Posterior vena cava (tissue), 2 donors: ENCODE results near the gene OR5K4. TPM values are rescaled to one million over a fixed set of nuclear protein-coding genes. Genes with fewer than 3 reads are reported as not detected.

Source experiments
- DNase-seq: peaks from one replicate; pipeline ENCODE4 v3.0.0-alpha.2; 2020; ENCODE audit warnings: low spot score
- intact Hi-C, 2 donors: fragments of 100-400 bp; cut with DNase I; formaldehyde crosslinking; loops; one replicate each; pipeline versions ENCODE4 v1.14.1 to v1.14.2; 2022 to 2023
- long read RNA-seq, 2 donors: library from polyadenylated mRNA; unstranded; transcript quantifications; one replicate each; pipeline ENCODE4 v2.0.0, GENCODE V29; 2020 to 2021
- total RNA-seq, 2 donors: library from RNA; stranded (reverse); fragmentation: NEBNext Ultra II Directional; extraction: Animal tissue kit (Norgen Biotek cat#: 25700); gene quantifications; one replicate each; pipeline ENCODE4 v1.2.1, GENCODE V29; 2021
- donor health status: DM: yes; HTN: yes; CAD: no.
- donor health status: DM: yes; HTN: yes; CAD: no.

Gene OR5K4
- not detected for total RNA-seq
- long read RNA-seq, donor 1 = 0 reads
- long read RNA-seq, donor 2 = 0 reads

DNA sequence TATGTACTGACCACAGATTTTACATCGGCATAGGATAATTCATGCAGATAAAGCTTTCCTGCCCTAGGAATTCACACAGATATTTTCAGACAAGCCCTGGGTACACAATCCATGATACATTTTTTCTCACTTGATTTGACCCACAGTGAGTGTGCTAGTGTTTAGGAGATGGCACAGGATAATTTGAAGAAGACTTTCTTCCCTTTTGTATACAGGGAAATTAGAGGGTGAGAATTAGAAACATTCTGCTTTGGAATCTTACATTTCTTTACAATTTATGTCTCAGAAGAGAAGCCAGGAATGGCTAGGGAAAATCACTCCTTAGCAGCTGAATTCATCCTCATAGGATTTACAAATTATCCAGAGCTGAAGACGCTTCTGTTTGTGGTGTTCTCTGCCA, at the start of gene OR5K4:
OR5K4 (plus strand) TSS at position 301 of the 400 bp plus-strand sequence; CDS start at position 301, 0 bp downstream.
- intact Hi-C loops = no loop called here

GRCh38 chr3:98322101-98322500, 31.6 kb upstream of the OR5K4 start:
- DNase-seq = no peak
- intact Hi-C loops = no loop called here

More for the DNA sequence above, at the start of gene OR5K4:
- no peak for DNase-seq

- intact Hi-C loops = no loop called here
- no peak for DNase-seq
Measured at GRCh38 chr3:98322686-98323085, 31.0 kb upstream of the OR5K4 start.

- intact Hi-C loops = no loop called here
Measured at GRCh38 chr3:98323425-98323824, 30.2 kb upstream of the OR5K4 start.

GRCh38 chr3:98325055-98325454, 28.6 kb upstream of the OR5K4 start:
- intact Hi-C loops = no loop called here
- DNase-seq = no peak

More at GRCh38 chr3:98323425-98323824, 30.2 kb upstream of the OR5K4 start:
- no peak for DNase-seq

- intact Hi-C loops = no loop called here
- no peak for DNase-seq
Measured at GRCh38 chr3:98326105-98326893, 27.4 kb upstream of the OR5K4 start.

DNA sequence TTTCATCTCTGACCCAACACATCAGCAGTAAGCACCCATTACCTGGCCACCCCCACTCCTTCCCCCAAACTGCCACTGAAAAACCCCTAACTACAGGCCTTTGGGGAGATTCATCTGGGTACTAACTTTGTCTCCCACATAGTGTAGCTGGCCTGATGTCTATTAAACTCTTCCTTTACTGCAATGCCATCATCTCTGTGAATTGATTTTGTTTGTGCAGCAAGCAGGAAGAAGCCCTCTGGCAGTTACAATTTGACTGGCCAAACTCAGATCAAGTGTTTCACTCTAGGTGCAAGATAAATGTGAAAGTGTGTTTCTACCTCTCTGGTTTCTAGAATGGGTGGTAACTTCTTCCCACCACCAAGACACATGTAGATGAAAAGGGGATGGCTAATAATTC, 26.7 kb upstream of the OR5K4 start:
- no peak for DNase-seq
- intact Hi-C loops = no loop called here

DNA sequence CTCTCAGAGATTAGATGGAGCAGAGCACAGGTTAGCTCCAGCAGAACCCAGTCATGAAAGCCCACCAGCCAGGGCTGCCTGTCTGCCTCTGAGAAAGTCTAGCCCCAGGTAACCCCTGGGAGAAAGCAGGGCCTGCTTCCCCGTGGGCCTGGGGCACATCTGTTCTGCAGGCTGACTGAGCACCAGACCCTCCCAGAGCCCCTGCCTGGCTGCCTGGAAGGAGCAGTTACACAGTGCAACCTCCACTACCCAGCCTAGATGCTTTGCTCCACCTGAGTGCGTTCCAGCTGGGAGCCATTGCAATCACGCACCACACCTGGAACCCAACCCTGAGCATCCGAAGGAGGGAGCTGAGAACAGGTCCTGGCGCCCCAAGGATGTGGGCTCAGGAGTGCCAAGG, 24.7 kb upstream of the OR5K4 start:
- DNase-seq = no peak
- intact Hi-C loops = no loop called here

DNA sequence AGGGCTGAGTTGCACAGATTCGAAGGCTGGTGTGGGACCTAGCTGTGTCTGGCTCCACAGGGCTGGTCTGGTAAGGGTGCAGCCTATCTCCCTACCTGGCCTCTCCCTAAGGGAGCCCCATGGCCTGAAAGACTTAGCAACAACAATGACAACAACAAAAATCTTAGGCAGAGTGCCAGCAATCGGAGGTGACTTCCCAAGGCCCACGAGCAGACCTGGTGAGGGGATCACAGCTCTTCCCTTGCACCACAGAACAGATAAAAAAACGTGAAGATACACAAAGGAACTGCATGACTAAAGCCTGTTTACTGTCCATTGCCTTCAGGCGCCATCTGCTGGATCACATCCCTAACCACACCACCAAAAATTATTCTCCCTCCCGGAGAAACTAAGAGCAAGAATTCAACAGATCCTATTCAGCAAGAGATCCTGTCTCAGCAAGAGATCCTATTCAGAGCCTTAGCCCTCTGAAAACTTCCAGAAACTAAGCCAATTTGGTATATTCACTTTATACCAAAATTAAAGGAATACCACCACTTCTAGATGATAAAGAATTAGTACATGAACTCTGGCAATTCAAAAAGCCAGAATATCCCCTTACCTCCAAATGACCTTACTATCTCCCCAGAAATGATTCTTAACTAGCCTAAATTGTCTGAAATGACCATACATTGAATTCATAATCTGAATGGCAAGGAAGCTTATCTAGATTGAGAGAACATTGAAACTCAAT, 24.1 kb upstream of the OR5K4 start:
- intact Hi-C loops = no loop called here
- no peak for DNase-seq

- intact Hi-C loops = no loop called here
- no peak for DNase-seq
Measured at GRCh38 chr3:98331329-98331728, 22.3 kb upstream of the OR5K4 start.

DNA sequence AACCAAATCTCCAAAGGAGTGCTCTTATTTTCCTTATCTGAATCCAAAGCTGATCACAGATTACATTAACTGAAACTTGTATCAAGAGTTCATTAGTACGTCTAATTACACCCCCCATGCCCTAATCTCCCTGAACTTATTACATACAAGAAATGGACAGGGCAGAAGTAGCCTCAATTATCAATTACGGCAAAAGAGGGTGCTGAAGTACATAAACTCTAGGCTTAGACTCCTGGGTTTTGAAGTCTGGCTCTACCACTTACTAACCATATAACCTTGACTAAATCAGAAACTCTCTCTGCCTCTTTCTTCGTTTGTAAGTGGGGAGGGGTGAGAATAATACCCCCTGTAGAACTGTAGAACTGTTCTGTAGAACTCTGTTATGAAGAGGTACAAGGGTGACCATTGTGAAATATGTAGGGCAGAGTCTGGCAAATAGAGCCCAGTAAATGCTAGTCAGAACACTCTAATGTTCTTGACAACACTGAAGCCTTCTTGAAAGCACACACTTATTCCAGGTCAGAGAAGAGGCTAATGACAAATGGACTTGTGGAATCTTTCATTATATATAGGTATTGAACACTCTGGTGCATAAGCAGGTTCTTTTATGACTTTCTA, 19.6 kb upstream of the OR5K4 start:
- intact Hi-C loops = no loop called here

GRCh38 chr3:98339031-98339430, 14.6 kb upstream of the OR5K4 start:
- intact Hi-C loops = no loop called here
- DNase-seq = no peak

More for the DNA sequence above, 19.6 kb upstream of the OR5K4 start:
- no peak for DNase-seq

GRCh38 chr3:98341758-98342157, 11.9 kb upstream of the OR5K4 start:
- intact Hi-C loops = no loop called here
- no peak for DNase-seq

DNA sequence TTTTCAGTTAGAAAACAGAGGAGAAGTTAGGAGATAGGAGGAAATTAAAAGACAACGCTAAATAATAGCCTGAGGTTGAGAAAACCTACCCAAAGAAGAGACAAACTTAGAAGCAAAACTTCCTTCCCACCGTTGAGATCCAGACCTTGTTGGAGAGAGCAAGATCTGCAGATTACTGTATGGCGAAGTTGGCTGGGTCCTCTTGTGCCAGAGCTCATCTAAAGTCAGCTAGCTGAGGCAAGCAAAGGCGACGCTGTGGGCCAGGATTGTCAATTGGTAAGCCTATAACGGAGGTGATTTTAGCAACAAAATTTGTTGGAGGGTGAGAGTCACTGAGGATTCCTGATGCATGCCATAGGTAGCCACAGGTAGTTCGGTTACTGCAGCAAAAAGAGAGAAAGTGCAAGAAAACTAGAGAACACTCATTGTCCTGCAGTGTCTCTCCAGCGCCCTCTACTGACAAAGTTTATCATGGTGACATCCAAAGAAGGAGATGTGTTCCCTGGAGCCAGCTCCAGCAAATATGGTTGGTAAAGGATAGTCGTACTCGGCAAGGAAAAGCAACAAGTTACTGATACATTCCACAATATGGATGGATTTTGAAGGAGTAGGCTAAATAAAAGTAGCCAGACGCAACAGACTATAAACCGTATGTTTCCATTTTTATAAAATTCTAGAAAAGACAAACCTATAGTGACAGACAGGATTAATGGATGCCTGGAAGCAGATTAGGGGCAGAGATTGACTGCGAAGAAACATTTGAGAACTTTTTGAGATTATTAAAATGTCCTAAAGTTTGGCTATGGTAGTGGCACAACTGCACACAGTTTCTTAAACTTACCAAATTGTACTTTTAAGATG, 9.8 kb upstream of the OR5K4 start:
- DNase-seq = no peak
- intact Hi-C loops = no loop called here

DNA sequence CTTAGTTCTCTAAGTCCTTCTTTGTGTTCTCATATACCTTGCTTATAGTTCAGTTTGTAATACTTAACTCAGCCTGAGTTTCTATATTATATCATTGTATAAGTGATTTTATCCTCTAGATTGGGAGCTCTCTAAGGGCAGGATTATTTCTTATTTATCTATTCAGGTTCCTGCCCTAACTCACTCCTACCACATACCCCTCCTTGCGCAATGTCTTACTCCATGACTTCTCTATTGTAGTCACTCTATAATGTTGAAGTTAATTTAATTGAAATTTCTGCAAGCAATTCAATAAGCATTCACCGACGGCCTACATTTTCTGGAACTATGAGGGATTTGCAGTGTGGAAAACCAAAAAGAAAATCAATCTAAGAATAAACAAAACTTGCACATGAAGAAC, 3.6 kb upstream of the OR5K4 start:
- no peak for DNase-seq
- intact Hi-C loops = no loop called here

DNA sequence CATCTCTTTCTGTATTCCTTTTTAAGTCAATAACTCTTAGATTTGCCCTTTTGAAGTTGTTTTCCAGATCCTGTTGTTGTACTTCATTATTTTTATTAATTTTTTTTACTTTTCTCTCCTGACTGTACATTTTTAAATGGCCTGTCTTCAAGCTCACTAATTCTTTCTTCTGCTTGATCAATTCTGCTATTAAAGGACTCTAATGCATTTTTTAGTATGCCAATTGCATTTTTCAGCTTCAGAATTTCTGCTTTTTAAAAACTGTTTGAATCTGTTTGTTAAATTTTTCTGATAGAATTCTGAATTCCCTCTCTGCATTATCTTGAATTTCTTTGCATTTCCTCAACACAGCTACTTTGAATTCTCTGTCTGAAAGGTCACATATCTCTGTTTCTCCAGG, 5.6 kb downstream of the OR5K4 start:
- DNase-seq = no peak
- intact Hi-C loops = no loop called here

GRCh38 chr3:98359993-98360675, 6.5 kb downstream of the OR5K4 start:
- no peak for DNase-seq
- intact Hi-C loops = no loop called here

- intact Hi-C loops = no loop called here
- no peak for DNase-seq
Measured at GRCh38 chr3:98360681-98361080, 7.0 kb downstream of the OR5K4 start.

DNA sequence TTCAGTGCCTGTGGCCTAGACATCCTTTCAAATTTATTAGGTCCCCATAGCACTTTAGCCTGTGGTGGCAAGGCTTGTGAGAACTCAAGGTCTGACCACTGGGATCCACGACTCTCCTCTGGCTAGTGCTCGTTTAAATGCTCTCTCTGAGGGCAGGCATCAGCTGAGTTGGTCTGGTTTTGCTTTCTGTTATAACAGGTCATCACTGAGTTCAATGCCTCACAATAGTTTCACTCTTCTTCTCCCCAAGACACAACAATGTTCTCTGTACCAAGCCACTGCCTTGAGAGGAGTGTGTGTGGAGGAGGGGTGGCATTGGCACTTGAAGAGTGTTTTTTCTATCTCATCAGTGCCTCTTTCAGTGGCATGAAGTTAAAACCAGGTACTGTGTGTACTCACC, 7.6 kb downstream of the OR5K4 start:
- intact Hi-C loops = no loop called here
- no peak for DNase-seq
